HG02759 (cell line): ENCODE data around the gene LRRC8B.
"Not testable (repeated sequence)": the region's sequence is repeated elsewhere in the genome, so short reads cannot be mapped to it uniquely, and the experiment has no call there.

ENCODE experiments used
- ATAC-seq: cut with Tn5 transposase; IDR thresholded peaks from one replicate; pipeline ENCODE4 v1.9.1; 2021; ENCODE audit warnings: mild to moderate bottlenecking, moderate library complexity; ENCODE audit not compliant: unreplicated experiment

LRRC8B gene

DNA sequence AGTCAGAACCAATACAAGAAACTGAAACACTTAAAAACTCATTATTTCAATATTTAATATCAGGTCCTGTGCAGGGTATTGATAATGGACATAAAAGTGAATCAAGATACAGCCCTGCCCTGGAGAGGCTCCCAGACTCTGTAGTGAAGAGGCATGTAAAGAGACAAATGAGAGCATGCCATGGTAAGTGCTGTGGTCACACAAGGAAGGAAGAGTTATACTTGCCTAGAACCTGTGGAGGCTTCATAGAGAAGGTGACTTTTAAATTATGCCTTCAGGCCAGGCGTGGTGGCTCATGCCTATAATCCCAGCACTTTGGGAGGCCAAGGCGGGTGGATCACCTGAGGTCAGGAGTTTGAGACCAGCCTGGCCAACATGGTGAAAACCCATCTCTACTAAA is 105.0 kb downstream of the LRRC8B start:
- not testable (repeated sequence) for ATAC-seq

DNA sequence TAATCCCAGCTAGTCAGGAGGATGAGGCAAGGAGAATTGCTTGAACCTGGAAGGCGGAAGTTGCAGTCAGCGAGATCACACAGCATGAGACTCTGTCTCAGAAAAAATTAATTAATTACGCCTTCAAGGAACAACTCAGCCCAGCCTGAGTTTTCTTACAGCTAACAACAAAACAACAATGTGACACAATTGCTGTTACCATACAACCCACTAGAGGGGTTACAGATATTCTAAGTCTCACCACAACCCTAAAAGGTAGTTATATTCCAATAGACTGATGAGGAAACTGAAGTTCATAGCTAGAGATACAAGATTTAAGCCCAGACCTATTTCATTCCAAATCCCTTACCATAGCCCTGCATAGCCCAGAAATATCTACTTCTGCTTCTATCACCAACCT is 105.4 kb downstream of the LRRC8B start:
- no peak for ATAC-seq

DNA sequence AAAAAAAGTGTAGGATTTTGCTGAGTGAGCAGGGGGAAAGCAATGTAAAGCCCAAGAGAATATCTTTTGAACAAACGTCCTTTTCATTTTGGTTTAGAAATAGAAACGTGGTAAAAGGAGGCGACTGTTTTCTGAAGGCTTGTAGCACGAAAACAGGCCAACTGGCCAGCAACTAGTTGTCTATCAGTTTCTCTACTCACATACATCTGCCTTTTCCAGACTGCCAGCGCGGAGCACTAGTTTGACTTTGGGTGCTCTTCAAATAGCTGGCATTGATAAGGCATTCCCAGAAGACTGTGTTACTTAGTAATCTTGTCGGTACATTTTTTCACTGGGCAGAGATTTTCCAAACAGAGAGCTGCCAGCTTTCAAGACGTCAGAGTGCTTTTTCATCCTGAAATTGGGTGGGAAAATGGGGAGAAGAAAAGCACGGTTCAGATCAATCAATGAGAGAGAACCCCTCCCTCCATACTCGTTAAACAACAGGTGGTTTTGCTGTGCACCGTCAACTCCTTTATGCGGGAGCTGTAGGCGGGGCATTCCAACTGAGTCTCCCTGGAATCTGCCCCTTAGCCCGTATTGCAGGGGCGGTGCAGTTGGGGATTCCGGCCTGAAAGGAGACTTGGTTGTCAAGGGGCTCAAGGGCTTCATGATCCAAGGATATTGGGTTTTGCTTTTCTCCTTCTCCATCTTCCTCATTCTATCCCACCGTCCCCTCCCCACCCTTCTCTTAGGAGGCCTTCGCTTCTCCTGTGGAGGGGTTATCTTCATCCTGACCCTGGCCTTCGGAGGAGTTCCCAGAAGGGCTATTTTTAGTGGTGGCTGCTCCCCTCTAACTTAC is 107.4 kb downstream of the LRRC8B start:
- ATAC-seq, result no peak

DNA sequence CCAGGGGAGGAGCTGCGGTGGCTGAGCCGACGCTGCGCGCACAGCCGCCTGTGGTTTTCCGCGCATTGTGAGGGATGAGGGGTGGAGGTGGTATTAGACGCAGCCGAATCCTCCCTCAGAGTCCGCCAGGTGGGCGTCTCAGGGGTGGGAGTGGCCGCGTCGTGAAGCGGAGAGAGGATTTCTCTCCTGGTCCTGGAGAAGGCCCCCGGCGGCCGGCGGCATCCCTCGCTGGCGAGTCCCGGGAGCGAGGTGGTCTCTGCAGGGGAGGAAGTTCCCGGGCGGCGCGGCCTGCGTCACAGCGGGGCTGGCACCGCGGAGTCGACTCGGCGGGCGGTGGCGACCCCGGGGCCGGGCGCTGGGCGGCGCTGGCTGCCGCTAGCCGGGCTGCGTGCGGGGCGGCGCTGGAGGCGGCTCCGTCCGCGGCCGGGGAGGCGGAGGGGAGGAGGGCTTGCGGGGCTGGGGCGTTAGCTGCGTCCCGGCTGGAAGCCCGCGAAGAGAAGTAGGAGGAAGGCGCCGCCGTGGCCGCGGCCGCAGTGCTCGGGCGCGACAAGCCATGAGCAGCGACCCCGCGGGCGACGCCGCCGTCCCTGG is 108.1 kb downstream of the LRRC8B start, which contains the start of gene LRRC8C:
Gene LRRC8C (plus strand): TSS at position 464 of the 591 bp plus-strand sequence. CDS start 53,354 bp downstream, outside the sequence.
- peak; percentile 91 for ATAC-seq

DNA sequence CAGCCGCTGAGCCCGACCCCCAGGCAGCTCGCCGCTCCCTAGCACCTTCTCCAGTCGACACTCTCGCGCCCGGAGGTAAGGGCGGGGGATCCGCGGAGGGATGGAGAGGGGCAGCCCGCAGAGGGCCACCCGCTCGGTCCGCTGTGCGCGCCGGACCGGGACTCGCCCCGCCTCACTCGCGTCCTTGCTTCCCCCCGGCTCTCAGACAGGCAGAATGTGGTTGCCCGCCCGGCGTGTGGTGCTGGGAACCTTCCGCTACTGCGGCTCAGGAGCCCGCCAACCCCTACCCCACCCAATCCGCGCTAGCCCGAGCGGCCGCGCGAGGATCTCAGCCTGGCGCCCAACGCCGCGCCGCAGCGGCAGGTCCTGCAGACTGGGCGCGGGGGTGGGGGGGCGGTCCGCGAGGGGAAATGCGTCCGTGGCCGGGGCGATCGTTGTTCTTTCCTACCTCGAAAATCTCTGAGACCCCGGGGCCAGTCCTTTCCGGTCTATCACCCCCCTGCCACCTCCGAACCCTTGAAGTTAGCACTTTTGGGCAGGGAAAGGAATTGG is 108.7 kb downstream of the LRRC8B start:
- ATAC-seq, result peak; percentile 53

DNA sequence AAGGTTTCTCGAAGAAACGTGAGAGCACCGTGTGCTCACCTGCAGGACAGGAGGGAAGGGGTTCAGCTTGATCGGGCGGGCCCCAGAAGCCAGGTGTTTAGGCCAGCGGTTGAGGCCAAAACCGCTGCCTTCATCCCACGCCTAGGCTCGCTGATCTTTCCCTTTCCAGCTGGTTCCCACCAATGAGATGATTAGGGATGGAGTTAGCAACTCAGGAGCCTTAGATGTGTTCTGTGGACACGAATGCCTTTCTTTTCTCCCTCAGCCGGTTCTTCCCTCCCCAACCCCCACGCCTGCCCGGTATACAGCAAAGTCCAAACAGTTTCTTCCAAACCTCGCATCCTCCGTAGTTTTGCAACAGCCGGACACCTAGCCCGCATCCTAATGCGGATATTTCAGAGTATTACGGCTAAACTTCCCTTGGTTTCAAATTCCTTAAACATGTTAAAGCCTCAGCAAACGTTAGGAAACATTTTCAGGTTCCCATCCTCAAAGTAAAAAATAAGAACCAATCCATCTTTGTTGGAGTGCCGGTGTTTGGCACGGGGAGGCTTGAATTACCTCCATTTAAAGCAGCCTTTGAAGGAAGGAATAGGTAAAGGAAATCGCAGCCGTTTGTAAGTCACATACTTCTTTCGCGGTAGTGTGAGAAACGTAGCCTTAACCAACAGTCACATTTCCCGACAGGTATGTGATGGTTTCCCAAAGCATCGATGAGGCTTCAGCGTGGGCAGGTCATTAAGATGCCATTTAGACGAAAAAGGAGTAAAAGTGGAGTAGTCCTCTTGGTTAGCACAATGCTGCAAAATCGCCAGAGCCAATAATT is 109.4 kb downstream of the LRRC8B start:
- peak; percentile 4 for ATAC-seq

DNA sequence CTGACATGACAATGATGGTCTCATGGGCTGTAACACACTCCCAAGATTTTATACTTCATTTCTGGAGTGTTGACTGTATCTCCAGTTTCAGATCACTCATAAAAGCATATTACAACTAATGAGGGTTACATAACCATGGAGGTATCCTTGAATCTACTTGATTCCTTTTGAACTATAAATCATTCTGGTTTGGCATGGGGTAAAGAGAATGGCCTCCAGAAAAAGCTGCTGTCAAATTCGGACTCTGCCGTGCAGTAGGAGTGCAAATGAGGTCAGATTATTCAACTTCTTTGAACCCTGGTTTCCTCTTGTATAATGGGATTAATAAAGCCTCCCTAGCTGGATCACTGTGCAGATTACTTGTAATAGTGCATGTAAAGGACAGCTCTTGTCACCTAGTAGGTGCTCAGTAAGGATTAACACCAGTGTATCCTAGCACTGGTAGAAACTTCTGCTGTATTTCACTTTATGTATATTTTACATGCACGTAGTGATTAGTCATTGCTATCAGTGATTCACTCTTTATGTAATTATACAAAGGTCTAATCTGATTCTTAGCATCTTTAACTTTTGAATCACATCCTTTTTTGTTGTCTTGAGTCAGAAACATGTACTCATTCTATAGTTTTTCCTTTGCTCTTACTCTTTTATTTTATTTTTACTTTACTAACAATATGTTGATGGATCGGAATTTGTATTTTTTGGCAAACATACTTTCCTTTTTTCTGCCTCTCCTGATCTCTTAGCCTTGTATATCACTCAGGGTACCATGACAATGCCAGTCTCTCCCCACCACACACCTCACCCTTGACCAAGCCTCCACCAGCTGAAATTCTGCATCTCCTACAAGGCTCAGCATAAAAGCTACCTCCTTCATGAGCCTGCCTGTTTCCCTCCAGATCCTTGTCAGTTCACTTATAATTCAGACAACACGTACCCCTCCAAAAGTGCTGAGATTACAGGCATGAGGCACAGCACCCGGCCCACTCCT is 111.5 kb downstream of the LRRC8B start:
- ATAC-seq, result no peak

DNA sequence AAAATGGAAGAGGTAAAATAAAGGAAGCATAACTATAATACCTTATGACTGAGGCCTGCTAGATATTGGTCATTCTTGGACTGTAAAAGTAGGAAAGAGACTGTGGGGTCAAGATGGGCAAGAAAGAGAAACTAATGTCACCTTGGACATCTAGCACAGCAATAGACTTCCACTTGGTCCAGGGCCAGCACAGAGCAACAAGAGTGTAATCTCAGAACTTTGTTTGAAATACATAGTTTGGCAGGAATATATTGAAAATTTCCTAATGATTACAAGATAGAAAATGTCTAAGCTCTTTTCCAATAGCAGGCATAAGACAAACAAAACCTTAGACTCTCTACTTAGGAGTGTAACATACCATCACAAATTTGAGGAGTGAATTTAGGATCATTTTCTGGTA is 112.9 kb downstream of the LRRC8B start:
- no peak for ATAC-seq

DNA sequence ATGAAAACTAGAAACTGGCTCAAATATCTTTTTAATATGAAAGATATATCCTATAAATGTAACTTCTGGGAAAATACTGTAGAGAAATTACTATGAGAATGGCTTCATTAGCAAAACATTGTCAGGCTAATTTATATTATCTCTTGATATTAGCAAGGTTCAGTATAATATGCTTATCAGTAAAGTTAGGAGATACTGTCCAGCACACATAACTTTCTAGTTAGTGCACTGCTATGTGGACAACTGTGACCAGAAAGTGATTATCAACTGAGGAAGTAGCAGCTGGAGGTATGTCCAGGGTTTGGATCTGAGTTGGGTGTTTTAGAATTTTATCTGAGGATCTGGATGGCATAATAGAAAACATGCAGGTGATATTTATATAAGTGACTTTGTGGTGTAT is 115.8 kb downstream of the LRRC8B start:
- ATAC-seq, result no peak

DNA sequence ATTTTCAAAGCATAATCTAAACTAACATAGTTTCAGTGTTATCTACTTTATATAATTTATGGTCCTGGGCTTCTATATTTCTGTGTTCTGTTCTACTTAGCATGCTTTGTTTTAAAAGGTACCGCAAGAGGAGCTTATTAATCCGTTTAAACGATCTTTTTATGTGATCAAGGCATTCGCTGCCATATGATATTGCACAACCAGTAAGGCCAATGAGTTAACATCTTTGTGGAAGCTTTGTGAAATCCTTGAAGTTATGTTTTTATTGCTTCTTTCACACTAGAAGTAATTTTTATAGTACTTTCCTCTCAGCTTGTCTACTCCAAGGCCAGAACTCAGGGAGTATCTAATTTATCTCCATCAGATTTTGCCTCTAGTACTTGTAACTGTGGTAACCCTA is 117.2 kb downstream of the LRRC8B start:
- no peak for ATAC-seq

DNA sequence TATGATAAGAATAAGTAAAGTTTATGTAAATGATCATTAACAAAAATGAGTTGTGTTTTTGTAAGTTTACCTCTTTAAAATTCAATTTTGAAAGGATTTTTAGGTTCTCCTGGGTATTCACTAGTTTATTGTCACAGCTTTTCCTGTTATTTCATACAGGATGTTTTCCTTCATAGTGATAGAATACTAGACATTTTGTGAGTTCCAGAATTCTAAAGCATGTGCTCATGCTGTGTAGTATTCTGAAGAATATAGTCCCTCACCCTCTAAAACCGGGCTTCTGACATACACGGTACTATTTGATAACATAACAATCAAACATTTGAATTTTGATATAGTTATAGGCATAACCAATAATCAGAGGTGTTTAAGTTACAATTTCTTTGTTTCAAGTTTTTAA is 118.9 kb downstream of the LRRC8B start:
- ATAC-seq, result no peak

DNA sequence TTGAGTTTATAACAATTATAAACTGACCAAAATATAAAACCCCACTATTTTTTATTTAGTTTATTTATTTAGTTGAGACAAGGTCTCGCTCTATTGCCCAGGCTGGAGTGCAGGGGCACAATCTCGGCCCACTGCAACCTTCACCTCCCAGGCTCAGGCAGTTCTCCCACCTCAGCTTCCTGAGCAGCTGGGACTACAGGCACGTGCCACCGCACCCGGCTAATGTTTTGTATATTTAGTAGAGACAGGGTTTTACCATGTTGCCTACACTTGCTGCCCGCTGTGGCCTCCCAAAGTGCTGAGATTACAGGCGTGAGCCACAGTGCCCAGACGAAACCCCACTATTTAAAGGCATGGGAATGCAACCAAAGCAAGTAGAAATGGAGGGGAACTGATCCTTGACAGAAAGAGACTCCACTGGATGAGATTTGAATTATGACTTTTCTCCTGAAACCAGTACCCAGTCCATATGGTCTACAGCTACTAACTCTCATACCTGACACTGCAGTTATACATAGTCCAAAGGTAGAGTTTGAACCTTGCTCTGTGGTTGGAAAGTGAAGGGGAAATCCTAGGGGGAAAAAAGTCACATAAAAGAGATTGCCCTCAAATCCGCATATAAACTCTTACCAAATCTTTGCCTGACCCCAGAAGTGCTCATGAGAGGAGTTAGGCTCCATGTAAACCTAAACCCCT is 119.6 kb downstream of the LRRC8B start:
- ATAC-seq, result no peak

DNA sequence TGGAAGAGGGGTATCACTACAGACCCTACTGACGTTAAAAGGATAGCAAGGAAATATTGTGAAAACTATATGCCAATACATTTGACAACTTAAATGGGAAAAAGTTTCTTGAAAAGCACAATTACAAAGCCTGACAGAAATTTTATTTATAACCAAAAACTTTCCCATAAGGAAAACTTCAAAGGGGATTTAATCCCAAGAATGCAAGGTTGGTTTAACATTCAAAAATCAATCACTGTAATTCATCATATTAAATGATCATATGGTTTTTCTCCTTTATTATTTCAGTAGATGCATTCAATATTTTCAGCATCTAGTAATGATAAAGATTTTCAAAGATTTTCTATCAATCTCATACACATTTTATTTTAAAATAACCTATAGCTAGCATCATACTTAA is 121.6 kb downstream of the LRRC8B start:
- ATAC-seq, result no peak
